ENCODE data around the gene CORO7.

DNA sequence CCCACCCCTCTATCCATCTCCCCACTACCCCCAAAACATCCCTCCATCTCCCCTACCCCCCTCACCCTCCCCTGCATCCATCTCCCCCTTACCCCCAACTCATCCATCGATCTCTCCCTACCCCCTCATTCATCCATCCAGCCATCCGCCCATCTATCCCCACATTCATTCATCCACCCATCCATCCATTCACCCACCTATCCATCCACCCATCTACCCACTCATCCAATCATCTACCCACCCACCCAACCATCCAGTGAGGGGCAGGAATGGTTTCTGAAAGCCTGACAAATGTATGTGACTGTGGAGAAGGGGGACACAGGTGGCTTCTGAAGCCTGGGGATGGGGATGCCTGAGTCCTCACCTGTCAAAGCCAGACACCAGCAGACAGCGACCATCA, 56.5 kb downstream of the CORO7 start:
- TF ChIP-seq, protein P1, sequence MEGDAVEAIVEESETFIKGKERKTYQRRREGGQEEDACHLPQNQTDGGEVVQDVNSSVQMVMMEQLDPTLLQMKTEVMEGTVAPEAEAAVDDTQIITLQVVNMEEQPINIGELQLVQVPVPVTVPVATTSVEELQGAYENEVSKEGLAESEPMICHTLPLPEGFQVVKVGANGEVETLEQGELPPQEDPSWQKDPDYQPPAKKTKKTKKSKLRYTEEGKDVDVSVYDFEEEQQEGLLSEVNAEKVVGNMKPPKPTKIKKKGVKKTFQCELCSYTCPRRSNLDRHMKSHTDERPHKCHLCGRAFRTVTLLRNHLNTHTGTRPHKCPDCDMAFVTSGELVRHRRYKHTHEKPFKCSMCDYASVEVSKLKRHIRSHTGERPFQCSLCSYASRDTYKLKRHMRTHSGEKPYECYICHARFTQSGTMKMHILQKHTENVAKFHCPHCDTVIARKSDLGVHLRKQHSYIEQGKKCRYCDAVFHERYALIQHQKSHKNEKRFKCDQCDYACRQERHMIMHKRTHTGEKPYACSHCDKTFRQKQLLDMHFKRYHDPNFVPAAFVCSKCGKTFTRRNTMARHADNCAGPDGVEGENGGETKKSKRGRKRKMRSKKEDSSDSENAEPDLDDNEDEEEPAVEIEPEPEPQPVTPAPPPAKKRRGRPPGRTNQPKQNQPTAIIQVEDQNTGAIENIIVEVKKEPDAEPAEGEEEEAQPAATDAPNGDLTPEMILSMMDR (IDR thresholded peaks at IDR 0.05), result no peak
- no peak for TF ChIP-seq EP300 (IDR thresholded peaks at IDR 0.05)
- no peak for TF ChIP-seq POLR2AphosphoS5 (IDR thresholded peaks at IDR 0.05)

All from gastroesophageal sphincter (tissue), 3 donors.